IMR-90 (cell line): ENCODE measurements around the gene POLR3G. TPM values are rescaled to one million over a fixed set of nuclear protein-coding genes. Genes with fewer than 3 reads are reported as not detected.

Experiments
- ATAC-seq: fragments of 200-7000 bp; cut with Tn5 transposase; 2 replicates; pipeline ENCODE4 v1.9.1; 2020; ENCODE audit warnings: low read depth, mild to moderate bottlenecking, moderate library complexity
- BruUV-seq: library from RNA; stranded (reverse); fragments of 400-500 nt; replicated peaks from 2 replicates; lab custom pipeline; 2021; lab: Mats Ljungman, UMichigan
- CTCF ChIA-PET: fragments of 300-600 bp; formaldehyde crosslinking; extraction: SDS; loops from one replicate; lab custom pipeline; 2021; ENCODE audit warnings: antibody characterized with exemption; lab: Yijun Ruan, JAX
- POLR2A ChIA-PET: fragments of 300-600 bp; sonication (Branson Sonifier 250); formaldehyde crosslinking; loops from one replicate; lab custom pipeline; 2022; ENCODE audit warnings: antibody characterized with exemption; ENCODE audit not compliant: unreplicated experiment; lab: Charles Lee
- DNase-seq: peaks from one replicate; pipeline ENCODE4 v3.0.0; 2013
- H2AFZ ChIP-seq: replicated peaks from 2 replicates; pipeline ENCODE3; 2013; ENCODE audit warnings: low read length, mild to moderate bottlenecking; ENCODE audit not compliant: poor library complexity
- H2AK5ac ChIP-seq: 2 replicates; pipeline ENCODE4 v1.6.1; 2013; ENCODE audit warnings: low read depth, low read length, inconsistent platforms
- H2AK9ac ChIP-seq: replicated peaks from 2 replicates; pipeline ENCODE3; 2013; ENCODE audit warnings: mild to moderate bottlenecking, low read depth, low read length, moderate library complexity; ENCODE audit not compliant: poor library complexity
- H2BK120ac ChIP-seq: 2 replicates; pipeline ENCODE4 v1.6.1; 2013; ENCODE audit warnings: low read depth, low read length, inconsistent platforms
- H2BK15ac ChIP-seq: 3 replicates; pipeline ENCODE4 v1.6.1; 2013; ENCODE audit warnings: low read depth, low read length, inconsistent platforms
- H2BK20ac ChIP-seq: 2 replicates; pipeline ENCODE4 v1.6.1; 2013; ENCODE audit warnings: low read depth, mild to moderate bottlenecking, inconsistent platforms, low read length, moderate library complexity
- H2BK5ac ChIP-seq: 2 replicates; pipeline ENCODE4 v1.6.1; 2013; ENCODE audit warnings: mild to moderate bottlenecking, low read depth, low read length, inconsistent platforms; ENCODE audit not compliant: poor library complexity, severe bottlenecking
- H3K14ac ChIP-seq: replicated peaks from 2 replicates; pipeline ENCODE4 v1.6.1; 2013; ENCODE audit warnings: low read depth, low read length, inconsistent platforms
- H3K18ac ChIP-seq: 2 replicates; pipeline ENCODE4 v1.6.1; 2013; ENCODE audit warnings: low read depth, low read length, control low read depth
- H3K23ac ChIP-seq: 2 replicates; pipeline ENCODE4 v1.6.1; 2013; ENCODE audit warnings: low read depth, low read length, inconsistent platforms
- H3K27ac ChIP-seq: 2 replicates; pipeline ENCODE4 v1.5.1; 2013; ENCODE audit warnings: mild to moderate bottlenecking, control low read depth, low read length; ENCODE audit not compliant: insufficient read depth
- H3K27me3 ChIP-seq: 2 replicates; pipeline ENCODE4 v1.6.1; 2013; ENCODE audit warnings: low read length; ENCODE audit not compliant: control insufficient read depth, insufficient read depth
- H3K36me3 ChIP-seq: 2 replicates; pipeline ENCODE4 v1.6.1; 2013; ENCODE audit warnings: low read length, mixed read lengths; ENCODE audit not compliant: control insufficient read depth, insufficient read depth
- H3K4ac ChIP-seq: 2 replicates; pipeline ENCODE4 v1.6.1; 2013; ENCODE audit warnings: low read depth, low read length, inconsistent platforms
- H3K4me1 ChIP-seq: 2 replicates; pipeline ENCODE4 v1.6.1; 2013; ENCODE audit warnings: low read length, mixed read lengths; ENCODE audit not compliant: control insufficient read depth, insufficient read depth
- H3K4me2 ChIP-seq: 2 replicates; pipeline ENCODE4 v1.6.1; 2013; ENCODE audit warnings: low read depth, mild to moderate bottlenecking, control low read depth, low read length, moderate library complexity
- H3K4me3 ChIP-seq: 2 replicates; pipeline ENCODE4 v1.5.1; 2013; ENCODE audit warnings: low read depth, mild to moderate bottlenecking, control low read depth, low read length, moderate library complexity; ENCODE audit not compliant: insufficient read depth
- H3K56ac ChIP-seq: 2 replicates; pipeline ENCODE4 v1.6.1; 2013; ENCODE audit warnings: low read length, inconsistent platforms; ENCODE audit not compliant: insufficient read depth; ENCODE audit errors: extremely low read depth
- H3K79me1 ChIP-seq, 2 experiments: 2 replicates each; pipeline ENCODE4 v1.6.1; 2013; ENCODE audit warnings: low read length in 2 of 2, inconsistent platforms in 1 of 2, low read depth in 1 of 2
- H3K9ac ChIP-seq: 2 replicates; pipeline ENCODE4 v1.6.1; 2013; ENCODE audit warnings: low read depth, low read length, control low read depth
- H3K9me1 ChIP-seq: 2 replicates; pipeline ENCODE4 v1.6.1; 2013; ENCODE audit warnings: low read length, inconsistent platforms; ENCODE audit not compliant: insufficient read depth
- H3K9me3 ChIP-seq: 2 replicates; pipeline ENCODE4 v1.6.1; 2013; ENCODE audit warnings: low read length; ENCODE audit not compliant: control insufficient read depth, insufficient read depth
- H4K20me1 ChIP-seq: 2 replicates; pipeline ENCODE4 v1.6.1; 2013; ENCODE audit warnings: low read length, inconsistent platforms; ENCODE audit not compliant: insufficient read depth
- H4K5ac ChIP-seq: 2 replicates; pipeline ENCODE4 v1.6.1; 2013; ENCODE audit warnings: mild to moderate bottlenecking, low read depth, low read length, control low read depth
- H4K8ac ChIP-seq, 2 experiments: 2 replicates each; pipeline ENCODE4 v1.6.1; 2013; ENCODE audit warnings: low read depth in 2 of 2, low read length in 2 of 2, control low read depth in 1 of 2, inconsistent platforms in 1 of 2
- H4K91ac ChIP-seq: 2 replicates; pipeline ENCODE4 v1.6.1; 2013; ENCODE audit warnings: low read depth, low read length, inconsistent platforms; ENCODE audit not compliant: insufficient read depth
- BHLHE40 ChIP-seq: fragments of 150-350 bp; IDR thresholded peaks from 2 replicates; pipeline ENCODE4 v1.6.1; 2016; ENCODE audit warnings: mild to moderate bottlenecking, low read depth, low read length
- CHD1 ChIP-seq: IDR thresholded peaks from 2 replicates; pipeline ENCODE4 v1.6.1; 2012; ENCODE audit warnings: low read depth, low read length, improper control_type of control experiment
- FOS ChIP-seq: fragments of 150-350 bp; IDR thresholded peaks from 2 replicates; pipeline ENCODE4 v1.6.1; 2016; ENCODE audit warnings: low read depth, low read length
- MAZ ChIP-seq: IDR thresholded peaks from 2 replicates; pipeline ENCODE4 v1.6.1; 2012; ENCODE audit warnings: low read depth, mild to moderate bottlenecking, low read length, improper control_type of control experiment, moderate library complexity, borderline replicate concordance
- NFE2L2 ChIP-seq: fragments of 150-350 bp; IDR thresholded peaks from 2 replicates; pipeline ENCODE4 v1.6.1; 2016; ENCODE audit warnings: low read depth, mild to moderate bottlenecking, low read length
- POLR2A ChIP-seq: IDR thresholded peaks from 2 replicates; pipeline ENCODE4 v1.6.1; 2012; ENCODE audit warnings: mild to moderate bottlenecking, low read depth, low read length
- RAD21 ChIP-seq: IDR thresholded peaks from 2 replicates; pipeline ENCODE4 v1.6.1; 2012; ENCODE audit warnings: low read length, improper control_type of control experiment
- RCOR1 ChIP-seq: IDR thresholded peaks from 2 replicates; pipeline ENCODE4 v1.6.1; 2012; ENCODE audit warnings: mild to moderate bottlenecking, low read length, improper control_type of control experiment; ENCODE audit not compliant: insufficient replicate concordance
- RFX5 ChIP-seq: IDR thresholded peaks from 2 replicates; pipeline ENCODE4 v1.8.0; 2012; ENCODE audit warnings: low read depth, mild to moderate bottlenecking, low read length, moderate library complexity
- SMC3 ChIP-seq: fragments of 150-350 bp; IDR thresholded peaks from 2 replicates; pipeline ENCODE4 v1.6.1; 2016; ENCODE audit warnings: low read depth, mild to moderate bottlenecking, antibody characterized with exemption, low read length, moderate library complexity
- WGBS, 2 experiments: methylation state at CpG; one replicate each; pipeline versions ENCODE4 v1.1.5 to v1.1.7; 2013; ENCODE audit warnings: missing lambda C conversion rate in 2 of 2; ENCODE audit not compliant: insufficient read length in 1 of 2; ENCODE audit errors: extremely low coverage in 2 of 2; 5-methylcytosine and 5-hydroxymethylcytosine counted together
- dilution Hi-C: fragments of 300-500 bp; cut with HindIII; formaldehyde crosslinking; loops from one replicate; pipeline ENCODE4 v1.14.3; 2018; ENCODE audit warnings: low sequenced_read_pairs; ENCODE audit not compliant: unreplicated experiment
- in situ Hi-C: fragments of 300-500 bp; cut with MboI; formaldehyde crosslinking; loops from 3 replicates; pipeline ENCODE4 v1.14.3; 2019; ENCODE audit warnings: low sequenced_read_pairs, inconsistent platforms, mixed read lengths
- intact Hi-C: fragments of 100-400 bp; cut with micrococcal nuclease; formaldehyde crosslinking; loops from 2 replicates; pipeline ENCODE4 v1.10.0; 2022
- polyA plus RNA-seq, 3 experiments: library from polyadenylated mRNA; depleted of rRNA; stranded (reverse); fragments of >200 nt; gene quantifications; 2 replicates each; pipeline ENCODE4 v1.2.3, GENCODE V29; 2012; ENCODE audit warnings: low replicate concordance in 1 of 3
- total RNA-seq: library from RNA; depleted of rRNA; stranded (reverse); fragments of >200 nt; gene quantifications from 2 replicates; pipeline ENCODE4 v1.2.3, GENCODE V29; 2012
- TF ChIP-seq, protein P1 (sequence below): fragments of 150-350 bp; IDR thresholded peaks from 2 replicates; pipeline ENCODE4 v1.6.1; 2017; ENCODE audit warnings: mild to moderate bottlenecking, antibody characterized with exemption, low read length, low read depth
- TF ChIP-seq, protein P2 (sequence below): conservative IDR thresholded peaks from 2 replicates; pipeline ENCODE4 v1.5.1; 2012; ENCODE audit warnings: mild to moderate bottlenecking, low read depth, low read length, improper control_type of control experiment
- TF ChIP-seq, protein P3 (sequence below): fragments of 150-350 bp; IDR thresholded peaks from 2 replicates; pipeline ENCODE4 v1.6.1; 2016; ENCODE audit warnings: low read depth, mild to moderate bottlenecking, low read length, moderate library complexity, borderline replicate concordance

The POLR3G gene
- total and polyA plus RNA-seq, 2 of the 4 experiments (the other 2 are of a cell fraction) = 10.6 to 11.6 TPM

DNA sequence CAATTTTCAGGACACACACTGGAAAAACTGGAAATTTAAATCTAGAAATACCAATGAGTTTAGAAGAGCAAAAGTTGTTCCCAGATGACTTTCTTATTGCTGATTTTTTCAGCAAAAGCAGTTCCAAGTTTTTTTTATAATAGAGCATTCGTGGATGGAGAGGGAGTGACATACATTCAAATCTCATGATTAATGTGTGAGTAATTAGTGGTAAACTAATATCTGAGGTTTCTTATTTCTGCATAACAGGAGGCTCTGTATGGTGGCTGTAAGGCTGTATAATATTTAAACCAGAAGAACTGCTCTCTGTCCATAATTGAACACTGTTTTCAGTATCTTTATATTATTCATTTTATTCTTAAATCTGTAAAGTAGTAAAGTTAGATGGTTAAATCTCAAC, 28.9 kb downstream of the POLR3G start:
- ChIA-PET POLR2A (no interaction called here), CTCF (no interaction called here)
- WGBS, 2 experiments = no CpG with 5 or more reads among the region's 1 CpG
- ATAC-seq (no peak; the same call in 1 of the 2 replicates), DNase-seq (no peak)
- dilution Hi-C loops = no loop called here
- no peak overlapping the region for H3K9ac ChIP-seq
- no peaks in the 10 kb centered on the region for H3K9me1 ChIP-seq
- H3K27me3 ChIP-seq = no peaks in the 10 kb centered on the region
- no peak overlapping the region for H3K56ac ChIP-seq
- intact Hi-C loops = no loop called here
- no peak overlapping the region for H3K4ac ChIP-seq
- no peaks in the 10 kb centered on the region for H3K79me1 ChIP-seq
- no peak overlapping the region for H3K27ac ChIP-seq
- no peak overlapping the region for H2BK20ac ChIP-seq
- H4K8ac ChIP-seq = no peak overlapping the region
- no peak overlapping the region for H3K23ac ChIP-seq
- H4K91ac ChIP-seq = no peak overlapping the region
- no peaks in the 10 kb centered on the region for H3K4me1 ChIP-seq
- in situ Hi-C loops = no loop called here
- no peak overlapping the region for H3K18ac ChIP-seq
- no peak overlapping the region for H2BK5ac ChIP-seq
- H4K5ac ChIP-seq = no peak overlapping the region
- no peak overlapping the region for H2AK5ac ChIP-seq
- no peak overlapping the region for H2BK15ac ChIP-seq
- no peak overlapping the region for H3K4me3 ChIP-seq
- no peak overlapping the region for H2AK9ac ChIP-seq
- H2AFZ ChIP-seq = no peak overlapping the region
- H4K20me1 ChIP-seq = no peaks in the 10 kb centered on the region
- H3K4me2 ChIP-seq = peak overlapping the region; percentile 15; the same call in 1 of the 2 replicates
- H3K14ac ChIP-seq = no peak overlapping the region
- no peaks in the 10 kb centered on the region for H3K9me3 ChIP-seq
- H2BK120ac ChIP-seq = no peak overlapping the region
- TF ChIP-seq, protein P1, sequence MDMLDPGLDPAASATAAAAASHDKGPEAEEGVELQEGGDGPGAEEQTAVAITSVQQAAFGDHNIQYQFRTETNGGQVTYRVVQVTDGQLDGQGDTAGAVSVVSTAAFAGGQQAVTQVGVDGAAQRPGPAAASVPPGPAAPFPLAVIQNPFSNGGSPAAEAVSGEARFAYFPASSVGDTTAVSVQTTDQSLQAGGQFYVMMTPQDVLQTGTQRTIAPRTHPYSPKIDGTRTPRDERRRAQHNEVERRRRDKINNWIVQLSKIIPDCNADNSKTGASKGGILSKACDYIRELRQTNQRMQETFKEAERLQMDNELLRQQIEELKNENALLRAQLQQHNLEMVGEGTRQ = no peak
- TF ChIP-seq BHLHE40 = no peak
- no peak for TF ChIP-seq FOS
- TF ChIP-seq NFE2L2 = no peak
- no peak for TF ChIP-seq RAD21
- TF ChIP-seq, protein P2, sequence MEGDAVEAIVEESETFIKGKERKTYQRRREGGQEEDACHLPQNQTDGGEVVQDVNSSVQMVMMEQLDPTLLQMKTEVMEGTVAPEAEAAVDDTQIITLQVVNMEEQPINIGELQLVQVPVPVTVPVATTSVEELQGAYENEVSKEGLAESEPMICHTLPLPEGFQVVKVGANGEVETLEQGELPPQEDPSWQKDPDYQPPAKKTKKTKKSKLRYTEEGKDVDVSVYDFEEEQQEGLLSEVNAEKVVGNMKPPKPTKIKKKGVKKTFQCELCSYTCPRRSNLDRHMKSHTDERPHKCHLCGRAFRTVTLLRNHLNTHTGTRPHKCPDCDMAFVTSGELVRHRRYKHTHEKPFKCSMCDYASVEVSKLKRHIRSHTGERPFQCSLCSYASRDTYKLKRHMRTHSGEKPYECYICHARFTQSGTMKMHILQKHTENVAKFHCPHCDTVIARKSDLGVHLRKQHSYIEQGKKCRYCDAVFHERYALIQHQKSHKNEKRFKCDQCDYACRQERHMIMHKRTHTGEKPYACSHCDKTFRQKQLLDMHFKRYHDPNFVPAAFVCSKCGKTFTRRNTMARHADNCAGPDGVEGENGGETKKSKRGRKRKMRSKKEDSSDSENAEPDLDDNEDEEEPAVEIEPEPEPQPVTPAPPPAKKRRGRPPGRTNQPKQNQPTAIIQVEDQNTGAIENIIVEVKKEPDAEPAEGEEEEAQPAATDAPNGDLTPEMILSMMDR = no peak
- TF ChIP-seq RCOR1 = no peak
- TF ChIP-seq, protein P3, sequence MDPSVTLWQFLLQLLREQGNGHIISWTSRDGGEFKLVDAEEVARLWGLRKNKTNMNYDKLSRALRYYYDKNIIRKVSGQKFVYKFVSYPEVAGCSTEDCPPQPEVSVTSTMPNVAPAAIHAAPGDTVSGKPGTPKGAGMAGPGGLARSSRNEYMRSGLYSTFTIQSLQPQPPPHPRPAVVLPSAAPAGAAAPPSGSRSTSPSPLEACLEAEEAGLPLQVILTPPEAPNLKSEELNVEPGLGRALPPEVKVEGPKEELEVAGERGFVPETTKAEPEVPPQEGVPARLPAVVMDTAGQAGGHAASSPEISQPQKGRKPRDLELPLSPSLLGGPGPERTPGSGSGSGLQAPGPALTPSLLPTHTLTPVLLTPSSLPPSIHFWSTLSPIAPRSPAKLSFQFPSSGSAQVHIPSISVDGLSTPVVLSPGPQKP = no peak
- no peak for TF ChIP-seq POLR2A
- TF ChIP-seq SMC3 = no peak
- no peak for TF ChIP-seq RFX5
- TF ChIP-seq MAZ = no peak
- TF ChIP-seq CHD1 = no peak
- no TSS peak for BruUV-seq
- H3K36me3 ChIP-seq = no peaks in the 10 kb centered on the region
